Loucy (cell line): Measurements from ENCODE around the gene KRTAP1-4.
"Not testable (repeated sequence)": the region's sequence is repeated elsewhere in the genome, so short reads cannot be mapped to it uniquely, and the experiment has no call there.

Experiments used
- H2AFZ ChIP-seq: fragments of 200-600 bp; sonication (generic); 2 replicates; pipeline ENCODE4 v1.6.0; 2016; ENCODE audit warnings: antibody characterized with exemption, mild to moderate bottlenecking, low read length, moderate library complexity
- H3F3A ChIP-seq: fragments of 200-600 bp; 2 replicates; pipeline ENCODE4 v1.6.0; 2016; ENCODE audit warnings: antibody characterized with exemption, low read depth, mild to moderate bottlenecking
- H3K27me3 ChIP-seq: fragments of 200-600 bp; sonication (generic); 2 replicates; pipeline ENCODE4 v1.6.1; 2014; ENCODE audit warnings: low read length, mild to moderate bottlenecking; ENCODE audit not compliant: insufficient read depth, poor library complexity, severe bottlenecking
- H3K36me3 ChIP-seq: fragments of 200-600 bp; sonication (generic); 2 replicates; pipeline ENCODE4 v1.6.1; 2016; ENCODE audit warnings: low read length; ENCODE audit not compliant: insufficient read depth
- H3K4me1 ChIP-seq: fragments of 200-600 bp; sonication (generic); 2 replicates; pipeline ENCODE4 v1.5.1; 2014; ENCODE audit warnings: low read length, mild to moderate bottlenecking; ENCODE audit not compliant: insufficient read depth, poor library complexity, severe bottlenecking
- H3K4me2 ChIP-seq: fragments of 200-600 bp; sonication (generic); 2 replicates; pipeline ENCODE4 v1.6.0; 2014; ENCODE audit warnings: antibody characterized with exemption, low read length, low read depth, mild to moderate bottlenecking; ENCODE audit not compliant: poor library complexity, severe bottlenecking
- H3K4me3 ChIP-seq: fragments of 200-600 bp; sonication (generic); 2 replicates; pipeline ENCODE4 v1.5.1; 2014; ENCODE audit warnings: low read length, mild to moderate bottlenecking, mixed read lengths; ENCODE audit not compliant: poor library complexity, severe bottlenecking
- H3K79me2 ChIP-seq: fragments of 200-600 bp; sonication (generic); 2 replicates; pipeline ENCODE4 v1.6.1; 2014; ENCODE audit warnings: low read length; ENCODE audit not compliant: insufficient read depth
- H3K9ac ChIP-seq: fragments of 200-600 bp; sonication (generic); 2 replicates; pipeline ENCODE4 v1.6.0; 2014; ENCODE audit warnings: mild to moderate bottlenecking, low read depth, low read length, moderate library complexity; ENCODE audit not compliant: poor library complexity, severe bottlenecking
- H3K9me2 ChIP-seq: fragments of 200-600 bp; sonication (generic); replicated peaks from 2 replicates; pipeline ENCODE4 v1.6.1; 2016; ENCODE audit warnings: low read depth, low read length, mixed read lengths
- H3K9me3 ChIP-seq: fragments of 200-600 bp; sonication (generic); 2 replicates; pipeline ENCODE4 v1.6.1; 2014; ENCODE audit warnings: mild to moderate bottlenecking, antibody characterized with exemption, low read length, low read depth; ENCODE audit not compliant: insufficient read depth
- H4K20me1 ChIP-seq: fragments of 200-600 bp; sonication (generic); 2 replicates; pipeline ENCODE4 v1.6.0; 2014; ENCODE audit warnings: antibody characterized with exemption, low read length, mild to moderate bottlenecking; ENCODE audit not compliant: insufficient read depth, poor library complexity, severe bottlenecking
- EZH2phosphoT487 ChIP-seq: fragments of 200-600 bp; IDR thresholded peaks from 2 replicates; pipeline ENCODE4 v1.6.1; 2018; ENCODE audit warnings: antibody characterized with exemption, mild to moderate bottlenecking, moderate library complexity, borderline replicate concordance
- TF ChIP-seq, protein P1 (sequence below): fragments of 200-600 bp; sonication (generic); conservative IDR thresholded peaks from 2 replicates; pipeline ENCODE4 v1.5.1; 2014; ENCODE audit warnings: mild to moderate bottlenecking, antibody characterized with exemption, low read length

Gene KRTAP1-4

DNA sequence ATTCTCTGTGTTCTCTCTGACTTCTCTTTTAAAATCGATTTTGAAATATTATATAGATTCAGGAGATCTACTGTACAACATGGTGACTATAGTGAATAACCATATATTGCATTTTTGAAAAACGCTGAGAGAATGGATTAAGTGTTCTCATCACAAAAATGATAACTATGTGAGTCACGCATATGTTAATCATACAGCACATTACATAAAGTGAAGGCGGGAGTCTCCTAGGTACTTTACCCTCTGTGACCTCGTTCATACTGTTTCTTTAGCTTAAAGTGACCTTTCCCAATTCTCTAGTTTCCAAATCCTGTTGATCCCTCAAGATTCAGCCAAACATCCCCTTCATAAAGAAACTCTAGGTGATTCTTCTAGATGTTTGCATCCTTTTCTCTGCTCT is 27.2 kb downstream of the KRTAP1-4 start:
- Histone ChIP-seq H3K4me2 (no peak overlapping the region), H2AFZ (no peak overlapping the region), H3K4me3 (no peak overlapping the region), H3K9ac (no peak overlapping the region), H3K4me1 (no peaks in the 10 kb centered on the region), H3K36me3 (no peaks in the 10 kb centered on the region), H3F3A (no peaks in the 10 kb centered on the region), H3K79me2 (no peaks in the 10 kb centered on the region), H3K9me3 (no peaks in the 10 kb centered on the region), H4K20me1 (no peaks in the 10 kb centered on the region), H3K9me2 (no peaks in the 10 kb centered on the region), H3K27me3 (no peaks in the 10 kb centered on the region)
- TF ChIP-seq EZH2phosphoT487, result no peak
- TF ChIP-seq, protein P1, sequence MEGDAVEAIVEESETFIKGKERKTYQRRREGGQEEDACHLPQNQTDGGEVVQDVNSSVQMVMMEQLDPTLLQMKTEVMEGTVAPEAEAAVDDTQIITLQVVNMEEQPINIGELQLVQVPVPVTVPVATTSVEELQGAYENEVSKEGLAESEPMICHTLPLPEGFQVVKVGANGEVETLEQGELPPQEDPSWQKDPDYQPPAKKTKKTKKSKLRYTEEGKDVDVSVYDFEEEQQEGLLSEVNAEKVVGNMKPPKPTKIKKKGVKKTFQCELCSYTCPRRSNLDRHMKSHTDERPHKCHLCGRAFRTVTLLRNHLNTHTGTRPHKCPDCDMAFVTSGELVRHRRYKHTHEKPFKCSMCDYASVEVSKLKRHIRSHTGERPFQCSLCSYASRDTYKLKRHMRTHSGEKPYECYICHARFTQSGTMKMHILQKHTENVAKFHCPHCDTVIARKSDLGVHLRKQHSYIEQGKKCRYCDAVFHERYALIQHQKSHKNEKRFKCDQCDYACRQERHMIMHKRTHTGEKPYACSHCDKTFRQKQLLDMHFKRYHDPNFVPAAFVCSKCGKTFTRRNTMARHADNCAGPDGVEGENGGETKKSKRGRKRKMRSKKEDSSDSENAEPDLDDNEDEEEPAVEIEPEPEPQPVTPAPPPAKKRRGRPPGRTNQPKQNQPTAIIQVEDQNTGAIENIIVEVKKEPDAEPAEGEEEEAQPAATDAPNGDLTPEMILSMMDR, result no peak

DNA sequence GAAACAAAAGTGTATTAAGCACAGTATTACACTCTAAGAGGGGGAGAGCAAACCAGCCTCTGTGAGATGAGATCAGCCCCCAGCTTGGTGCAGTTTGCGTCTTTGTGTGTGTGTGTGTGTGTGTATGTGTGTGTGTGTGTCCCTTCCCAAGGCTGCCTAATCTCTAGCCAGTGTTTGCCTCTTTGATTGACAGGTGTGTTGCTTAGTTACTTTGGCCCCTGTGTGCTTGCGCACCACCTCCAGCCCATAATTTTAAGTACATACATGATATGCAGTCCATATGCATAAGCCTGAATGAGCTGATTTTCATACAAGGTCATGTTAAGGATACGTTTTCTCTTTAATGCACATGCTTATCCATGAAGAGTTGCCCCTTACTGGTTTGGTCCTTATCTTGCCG is 28.2 kb downstream of the KRTAP1-4 start:
- Histone ChIP-seq H3K4me2 (no peak overlapping the region), H2AFZ (no peak overlapping the region), H3K9me2 (no peaks in the 10 kb centered on the region), H3K9ac (no peak overlapping the region), H3K4me3 (no peak overlapping the region), H3K4me1 (no peaks in the 10 kb centered on the region), H3F3A (no peaks in the 10 kb centered on the region), H3K36me3 (no peaks in the 10 kb centered on the region), H4K20me1 (no peaks in the 10 kb centered on the region), H3K9me3 (no peaks in the 10 kb centered on the region), H3K27me3 (no peaks in the 10 kb centered on the region), H3K79me2 (no peaks in the 10 kb centered on the region)
- TF ChIP-seq, protein P1, result no peak
- TF ChIP-seq EZH2phosphoT487, result no peak

DNA sequence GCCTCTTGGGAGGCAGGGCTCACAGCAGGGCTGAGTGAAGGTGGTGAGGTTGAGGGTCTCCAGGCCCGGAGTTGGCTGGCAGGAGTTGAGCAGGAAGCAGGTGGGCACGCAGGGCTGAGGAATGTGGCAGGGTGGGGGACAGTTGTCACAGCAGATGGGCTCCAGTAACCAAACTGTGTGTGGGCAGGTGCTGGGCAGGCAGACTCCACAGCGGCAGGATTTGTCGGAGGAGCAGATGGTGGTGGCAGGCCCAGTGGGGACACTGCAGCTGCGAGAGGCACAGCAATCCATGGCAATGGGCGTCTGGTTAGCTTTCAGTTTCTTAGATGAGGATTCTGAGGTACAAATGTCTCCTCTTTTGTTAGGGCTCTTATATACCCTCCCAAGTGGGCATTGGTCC is 30.4 kb downstream of the KRTAP1-4 start, which contains the start of gene KRTAP3-2:
Gene KRTAP3-2 (minus strand): TSS at position 344 of the 400 bp plus-strand sequence. CDS start 53 bp downstream, at position 291.
- H4K20me1 ChIP-seq, H3K4me1 ChIP-seq, H3K4me2 ChIP-seq, H3K79me2 ChIP-seq, H3K27me3 ChIP-seq, H3K9me2 ChIP-seq, H2AFZ ChIP-seq, H3K9ac ChIP-seq, H3K36me3 ChIP-seq, H3K4me3 ChIP-seq, H3K9me3 ChIP-seq, H3F3A ChIP-seq: not testable (repeated sequence)

DNA sequence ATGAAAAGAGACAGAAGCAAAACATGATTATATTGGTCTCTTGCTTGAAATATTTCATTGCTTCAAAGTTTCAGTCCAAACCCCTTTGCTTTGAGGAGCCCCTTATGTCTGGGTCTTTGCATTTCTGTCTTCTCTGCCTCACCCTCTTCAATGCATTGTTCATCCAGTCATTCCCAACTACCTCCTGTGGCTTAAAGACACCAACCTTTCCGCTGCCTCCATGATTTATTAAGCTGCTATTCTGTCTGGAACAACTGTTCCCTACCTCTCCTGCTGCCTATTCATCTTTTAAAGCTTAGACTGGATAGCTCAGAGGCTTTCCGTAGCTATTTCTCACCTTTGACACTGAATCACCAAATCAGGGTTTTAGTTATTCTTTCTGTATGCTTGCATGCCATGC is 32.6 kb downstream of the KRTAP1-4 start:
- H3K9me2 ChIP-seq, result no peaks in the 10 kb centered on the region
- no peak overlapping the region for H3K4me2 ChIP-seq
- no peaks in the 10 kb centered on the region for H3K4me1 ChIP-seq
- H3K79me2 ChIP-seq, result no peaks in the 10 kb centered on the region
- H2AFZ ChIP-seq, result no peak overlapping the region
- no peak overlapping the region for H3K4me3 ChIP-seq
- no peak overlapping the region for H3K9ac ChIP-seq
- TF ChIP-seq, protein P1, result no peak
- TF ChIP-seq EZH2phosphoT487, result no peak
- no peaks in the 10 kb centered on the region for H3K27me3 ChIP-seq
- H3K36me3 ChIP-seq, result no peaks in the 10 kb centered on the region
- no peaks in the 10 kb centered on the region for H3K9me3 ChIP-seq
- H3F3A ChIP-seq, result no peaks in the 10 kb centered on the region
- H4K20me1 ChIP-seq, result no peaks in the 10 kb centered on the region
